ENCODE measurements around the gene ELL2.

Gene ELL2

GRCh38 chr5:95850391-95850894 lies 111.2 kb downstream of the ELL2 start:
- TF ChIP-seq POLR2A (IDR thresholded peaks at IDR 0.05; ENCODE audit: extremely low read depth, insufficient read length) = no peak
- TF ChIP-seq MAX (IDR thresholded peaks at IDR 0.05; ENCODE audit: low read depth, low read length) = no peak
- TF ChIP-seq CTCF (IDR thresholded peaks at IDR 0.05; ENCODE audit: low read depth, low read length) = no peak
- TF ChIP-seq MYC (IDR thresholded peaks at IDR 0.05; ENCODE audit: low read depth, low read length) = no peak
- no peak for DNase-seq (ENCODE audit: low read depth)

GRCh38 chr5:95848701-95849100 lies 113.0 kb downstream of the ELL2 start:
- TF ChIP-seq POLR2A (IDR thresholded peaks at IDR 0.05; ENCODE audit: extremely low read depth, insufficient read length) = no peak
- TF ChIP-seq CTCF (IDR thresholded peaks at IDR 0.05; ENCODE audit: low read depth, low read length) = no peak
- TF ChIP-seq MYC (IDR thresholded peaks at IDR 0.05; ENCODE audit: low read depth, low read length) = no peak
- no peak for TF ChIP-seq MAX (IDR thresholded peaks at IDR 0.05; ENCODE audit: low read depth, low read length)
- H3K4me3 ChIP-seq (ENCODE audit: low read depth, low read length) = no peak overlapping the region
- no peak for DNase-seq (ENCODE audit: low read depth)

More at GRCh38 chr5:95850391-95850894, 111.2 kb downstream of the ELL2 start:
- no peak overlapping the region for H3K4me3 ChIP-seq (ENCODE audit: low read depth, low read length)

- no peak overlapping the region for H3K4me3 ChIP-seq (ENCODE audit: low read depth, low read length)
- DNase-seq (ENCODE audit: low read depth) = no peak
Measured at GRCh38 chr5:95847261-95847592, 114.4 kb downstream of the ELL2 start.

GRCh38 chr5:95846554-95847260 lies 114.9 kb downstream of the ELL2 start:
- no peak overlapping the region for H3K4me3 ChIP-seq (ENCODE audit: low read depth, low read length)
- DNase-seq (ENCODE audit: low read depth) = peak; percentile 77
- TF ChIP-seq MYC (IDR thresholded peaks at IDR 0.05; ENCODE audit: low read depth, low read length) (no peak), POLR2A (IDR thresholded peaks at IDR 0.05; ENCODE audit: extremely low read depth, insufficient read length) (no peak), CTCF (IDR thresholded peaks at IDR 0.05; ENCODE audit: low read depth, low read length) (peak; percentile 84), MAX (IDR thresholded peaks at IDR 0.05; ENCODE audit: low read depth, low read length) (peak; percentile 55)

More at GRCh38 chr5:95847261-95847592, 114.4 kb downstream of the ELL2 start:
- no peak for TF ChIP-seq MAX (IDR thresholded peaks at IDR 0.05; ENCODE audit: low read depth, low read length)

GRCh38 chr5:95845391-95845790 lies 116.3 kb downstream of the ELL2 start:
- H3K4me3 ChIP-seq (ENCODE audit: low read depth, low read length) = no peak overlapping the region
- DNase-seq (ENCODE audit: low read depth) = no peak
- TF ChIP-seq MYC (IDR thresholded peaks at IDR 0.05; ENCODE audit: low read depth, low read length) = no peak
- no peak for TF ChIP-seq MAX (IDR thresholded peaks at IDR 0.05; ENCODE audit: low read depth, low read length)
- no peak for TF ChIP-seq CTCF (IDR thresholded peaks at IDR 0.05; ENCODE audit: low read depth, low read length)
- no peak for TF ChIP-seq POLR2A (IDR thresholded peaks at IDR 0.05; ENCODE audit: extremely low read depth, insufficient read length)

GRCh38 chr5:95843733-95844223 lies 117.9 kb downstream of the ELL2 start:
- H3K4me3 ChIP-seq (ENCODE audit: low read depth, low read length) = no peak overlapping the region
- TF ChIP-seq MAX (IDR thresholded peaks at IDR 0.05; ENCODE audit: low read depth, low read length) = no peak
- no peak for TF ChIP-seq POLR2A (IDR thresholded peaks at IDR 0.05; ENCODE audit: extremely low read depth, insufficient read length)
- TF ChIP-seq CTCF (IDR thresholded peaks at IDR 0.05; ENCODE audit: low read depth, low read length) = no peak
- no peak for TF ChIP-seq MYC (IDR thresholded peaks at IDR 0.05; ENCODE audit: low read depth, low read length)
- DNase-seq (ENCODE audit: low read depth) = no peak

All from NB4 (cell line).